CD4-positive, alpha-beta T cell treated with Interleukin-6 at 100 ng/mL for 8 hours (primary cell): Measurements from ENCODE around the gene LMTK3.
"Not testable (repeated sequence)": the region's sequence is repeated elsewhere in the genome, so short reads cannot be mapped to it uniquely, and the experiment has no call there.

Source experiments
- DNase-seq: peaks from one replicate; pipeline ENCODE4 v3.0.0-alpha.2; 2020; ENCODE audit warnings: mixed read lengths, low spot score

The LMTK3 gene

GRCh38 chr19:48540110-48540509, 28.5 kb upstream of the LMTK3 start:
- no peak for DNase-seq

GRCh38 chr19:48539503-48540096, 28.0 kb upstream of the LMTK3 start:
- DNase-seq, result no peak

- DNase-seq, result not testable (repeated sequence)
Observed at GRCh38 chr19:48538057-48538456, 26.4 kb upstream of the LMTK3 start.

- DNase-seq, result no peak
Observed at GRCh38 chr19:48537541-48537940, 25.9 kb upstream of the LMTK3 start.

- no peak for DNase-seq
Observed at GRCh38 chr19:48533770-48534169, 22.1 kb upstream of the LMTK3 start.

- no peak for DNase-seq
Observed at GRCh38 chr19:48530770-48531169, 19.1 kb upstream of the LMTK3 start.

GRCh38 chr19:48530066-48530720, 18.6 kb upstream of the LMTK3 start:
- no peak for DNase-seq

- DNase-seq, result no peak
Observed at GRCh38 chr19:48529156-48529555, 17.5 kb upstream of the LMTK3 start.

- DNase-seq, result no peak
Observed at GRCh38 chr19:48524732-48525131, 13.1 kb upstream of the LMTK3 start.

GRCh38 chr19:48524221-48524620, 12.6 kb upstream of the LMTK3 start:
- no peak for DNase-seq

GRCh38 chr19:48520134-48520533, 8.5 kb upstream of the LMTK3 start:
- no peak for DNase-seq

- DNase-seq, result not testable (repeated sequence)
Observed at GRCh38 chr19:48519426-48519825, 7.8 kb upstream of the LMTK3 start.

GRCh38 chr19:48518207-48518606, 6.6 kb upstream of the LMTK3 start:
- no peak for DNase-seq

GRCh38 chr19:48516536-48516935, 4.9 kb upstream of the LMTK3 start:
- no peak for DNase-seq

GRCh38 chr19:48514123-48514458, 2.5 kb upstream of the LMTK3 start:
- DNase-seq, result no peak

- DNase-seq, result peak; percentile 82
Observed at GRCh38 chr19:48513289-48514122, 1.9 kb upstream of the LMTK3 start.

GRCh38 chr19:48512504-48513288, 1.1 kb upstream of the LMTK3 start:
- DNase-seq, result no peak

GRCh38 chr19:48511321-48511731, 309 bp downstream of the LMTK3 start:
- DNase-seq, result no peak

- DNase-seq, result peak; percentile 77
Observed at GRCh38 chr19:48510421-48511268, 990 bp downstream of the LMTK3 start.

- no peak for DNase-seq
Observed at GRCh38 chr19:48509467-48510194, 2.0 kb downstream of the LMTK3 start.
